ENCODE data around the gene TMF1.

- TF ChIP-seq POLR2AphosphoS5 (IDR thresholded peaks at IDR 0.05; ENCODE audit: insufficient read depth in 1 of 2, low read depth in 1 of 2) = no peak
- TF ChIP-seq CTCF (IDR thresholded peaks at IDR 0.05) = no peak
- TF ChIP-seq POLR2A (IDR thresholded peaks at IDR 0.05) = no peak
Observed at GRCh38 chr3:69009559-69010410, 42.3 kb downstream of the TMF1 start.

All from vagina (tissue), 2 donors.